ENCODE results near the gene MDN1. TPM values are rescaled to one million over a fixed set of nuclear protein-coding genes. Genes with fewer than 3 reads are reported as not detected.

Gene MDN1
- total and polyA plus RNA-seq, 2 of the 13 experiments (the other 11 are each of a cell fraction or from before 2014, with no cell fraction given) = 18.8 to 52.9 TPM

DNA sequence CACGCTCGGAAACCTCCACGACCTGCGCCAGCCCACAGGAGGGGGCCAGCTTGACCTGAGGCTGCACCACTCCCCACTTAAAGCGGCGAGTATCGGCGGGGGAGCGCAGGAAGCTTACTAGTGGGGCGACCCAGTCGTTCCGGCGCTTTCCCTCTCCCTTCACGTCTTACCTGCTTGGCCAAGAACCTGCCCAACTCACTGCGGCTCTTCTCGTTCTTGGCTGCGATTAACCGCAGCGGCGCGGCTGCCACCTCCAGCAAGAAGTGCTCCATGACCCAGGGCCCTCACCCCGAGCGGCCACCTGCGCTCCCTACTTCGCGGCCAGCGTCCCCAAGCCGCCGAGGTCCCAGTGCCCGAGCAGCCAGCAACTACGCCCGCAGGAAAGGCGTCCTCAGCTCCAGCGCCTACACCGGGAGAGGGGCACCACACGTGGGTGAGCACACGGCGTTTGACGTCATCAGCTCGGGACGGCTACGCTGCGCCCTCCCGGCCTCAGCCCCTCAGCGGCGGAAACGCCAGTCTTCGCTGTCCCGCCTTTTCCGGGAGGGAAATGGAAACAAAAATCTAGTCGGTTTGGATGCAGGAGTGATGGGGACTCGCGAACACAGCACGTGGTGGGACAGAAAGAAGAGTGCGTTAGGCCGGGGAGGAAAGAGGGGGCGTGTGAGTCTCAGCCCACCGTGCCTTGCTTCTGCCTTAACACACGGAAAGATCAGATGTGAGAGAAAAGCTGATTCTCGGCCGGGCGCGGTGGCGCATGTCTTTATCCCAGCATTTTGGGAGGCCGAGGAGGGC lies at the start of gene MDN1 (continued):
- TF ChIP-seq HINFP (CRISPR knock-in tag; IDR thresholded peaks at IDR 0.05; ENCODE audit: low read depth) (0 out of 2 replicates have a peak, but pooled peaks have one; percentile 69), ZNF296 (CRISPR knock-in tag; conservative IDR thresholded peaks at IDR 0.05) (no peak), NPAS2 (CRISPR knock-in tag; IDR thresholded peaks at IDR 0.05; ENCODE audit: borderline replicate concordance) (no peak), ZNF230 (CRISPR knock-in tag; IDR thresholded peaks at IDR 0.05) (peak; percentile 70), ZNF549 (CRISPR knock-in tag; IDR thresholded peaks at IDR 0.05) (no peak), FOXK2 (IDR thresholded peaks at IDR 0.05) (0 out of 2 replicates have a peak, but pooled peaks have one; percentile 5), ZNF670 (CRISPR knock-in tag; IDR thresholded peaks at IDR 0.05; ENCODE audit: borderline replicate concordance) (peak; percentile 84; the same call in 1 of the 2 replicates), ZNF3 (CRISPR knock-in tag; IDR thresholded peaks at IDR 0.05) (no peak), ZNF709 (CRISPR knock-in tag; IDR thresholded peaks at IDR 0.05) (peak; percentile 66; the same call in 1 of the 2 replicates), FOXJ3 (CRISPR knock-in tag; IDR thresholded peaks at IDR 0.05; ENCODE audit: borderline replicate concordance) (no peak; the same call in 1 of the 2 replicates), PRDM10 (CRISPR knock-in tag; IDR thresholded peaks at IDR 0.05; ENCODE audit: low read depth) (0 out of 2 replicates have a peak, but pooled peaks have one; percentile 33), ZFP1 (CRISPR knock-in tag; IDR thresholded peaks at IDR 0.05) (peak; percentile 76; the same call in 1 of the 2 replicates), ATF7 (IDR thresholded peaks at IDR 0.05) (peak; percentile 70), ATF7 (CRISPR knock-in tag; IDR thresholded peaks at IDR 0.05) (peak; percentile 91), ZNF503 (CRISPR knock-in tag; IDR thresholded peaks at IDR 0.05) (no peak), ZFP36 (IDR thresholded peaks at IDR 0.05; ENCODE audit: borderline replicate concordance, low read depth, low read length, partially characterized antibody) (no peak), ZNF572 (CRISPR knock-in tag; IDR thresholded peaks at IDR 0.05) (0 out of 2 replicates have a peak, but pooled peaks have one; percentile 71), TBX2 (CRISPR knock-in tag; IDR thresholded peaks at IDR 0.05; ENCODE audit: borderline replicate concordance) (peak; percentile 82), CHCHD3 (CRISPR knock-in tag; IDR thresholded peaks at IDR 0.05) (no peak)
- TF ChIP-seq, protein P1, sequence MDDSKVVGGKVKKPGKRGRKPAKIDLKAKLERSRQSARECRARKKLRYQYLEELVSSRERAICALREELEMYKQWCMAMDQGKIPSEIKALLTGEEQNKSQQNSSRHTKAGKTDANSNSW (CRISPR knock-in tag; IDR thresholded peaks at IDR 0.05; ENCODE audit: borderline replicate concordance) = peak; percentile 76; the same call in 1 of the 2 replicates
- TF ChIP-seq, protein P2, sequence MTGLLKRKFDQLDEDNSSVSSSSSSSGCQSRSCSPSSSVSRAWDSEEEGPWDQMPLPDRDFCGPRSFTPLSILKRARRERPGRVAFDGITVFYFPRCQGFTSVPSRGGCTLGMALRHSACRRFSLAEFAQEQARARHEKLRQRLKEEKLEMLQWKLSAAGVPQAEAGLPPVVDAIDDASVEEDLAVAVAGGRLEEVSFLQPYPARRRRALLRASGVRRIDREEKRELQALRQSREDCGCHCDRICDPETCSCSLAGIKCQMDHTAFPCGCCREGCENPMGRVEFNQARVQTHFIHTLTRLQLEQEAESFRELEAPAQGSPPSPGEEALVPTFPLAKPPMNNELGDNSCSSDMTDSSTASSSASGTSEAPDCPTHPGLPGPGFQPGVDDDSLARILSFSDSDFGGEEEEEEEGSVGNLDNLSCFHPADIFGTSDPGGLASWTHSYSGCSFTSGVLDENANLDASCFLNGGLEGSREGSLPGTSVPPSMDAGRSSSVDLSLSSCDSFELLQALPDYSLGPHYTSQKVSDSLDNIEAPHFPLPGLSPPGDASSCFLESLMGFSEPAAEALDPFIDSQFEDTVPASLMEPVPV (CRISPR knock-in tag; IDR thresholded peaks at IDR 0.05) = peak; percentile 23; the same call in 1 of the 2 replicates

Measured in HepG2 (cell line).